Ishikawa (cell line): ENCODE data around the gene ANTXR1.

Experiments
- CEBPB ChIP-seq: IDR thresholded peaks from 2 replicates; pipeline ENCODE4 v1.6.1; 2012
- CREB1 ChIP-seq: IDR thresholded peaks from 2 replicates; pipeline ENCODE4 v1.6.1; 2012; ENCODE audit warnings: low read depth
- EGR1 ChIP-seq: IDR thresholded peaks from 2 replicates; pipeline ENCODE4 v1.6.1; 2012
- EP300 ChIP-seq: IDR thresholded peaks from 2 replicates; pipeline ENCODE4 v1.6.1; 2012; ENCODE audit warnings: borderline replicate concordance
- FOXM1 ChIP-seq: IDR thresholded peaks from 2 replicates; pipeline ENCODE4 v1.6.1; 2012; ENCODE audit warnings: low read depth, borderline replicate concordance
- NFIC ChIP-seq: IDR thresholded peaks from 2 replicates; pipeline ENCODE4 v1.6.1; 2012
- RAD21 ChIP-seq: IDR thresholded peaks from 2 replicates; pipeline ENCODE4 v1.6.1; 2012; ENCODE audit warnings: low read depth
- TAF1 ChIP-seq: IDR thresholded peaks from 2 replicates; pipeline ENCODE4 v1.6.1; 2012; ENCODE audit warnings: low read depth, mild to moderate bottlenecking
- TCF12 ChIP-seq: IDR thresholded peaks from 2 replicates; pipeline ENCODE4 v1.6.1; 2012; ENCODE audit warnings: low read depth
- TEAD4 ChIP-seq: IDR thresholded peaks from 2 replicates; pipeline ENCODE4 v1.6.1; 2012
- YY1 ChIP-seq: IDR thresholded peaks from 2 replicates; pipeline ENCODE4 v1.6.1; 2012; ENCODE audit warnings: low read depth
- ZBTB7A ChIP-seq: IDR thresholded peaks from 2 replicates; pipeline ENCODE4 v1.6.1; 2012; ENCODE audit warnings: low read depth
- TF ChIP-seq, protein P1 (sequence below): IDR thresholded peaks from 2 replicates; pipeline ENCODE4 v1.6.1; 2012
- TF ChIP-seq, protein P2 (sequence below): IDR thresholded peaks from 2 replicates; pipeline ENCODE4 v1.6.1; 2012
- TF ChIP-seq, protein P3 (sequence below): IDR thresholded peaks from 2 replicates; pipeline ENCODE4 v1.6.1; 2012; ENCODE audit warnings: low read depth, mild to moderate bottlenecking

The ANTXR1 gene

DNA sequence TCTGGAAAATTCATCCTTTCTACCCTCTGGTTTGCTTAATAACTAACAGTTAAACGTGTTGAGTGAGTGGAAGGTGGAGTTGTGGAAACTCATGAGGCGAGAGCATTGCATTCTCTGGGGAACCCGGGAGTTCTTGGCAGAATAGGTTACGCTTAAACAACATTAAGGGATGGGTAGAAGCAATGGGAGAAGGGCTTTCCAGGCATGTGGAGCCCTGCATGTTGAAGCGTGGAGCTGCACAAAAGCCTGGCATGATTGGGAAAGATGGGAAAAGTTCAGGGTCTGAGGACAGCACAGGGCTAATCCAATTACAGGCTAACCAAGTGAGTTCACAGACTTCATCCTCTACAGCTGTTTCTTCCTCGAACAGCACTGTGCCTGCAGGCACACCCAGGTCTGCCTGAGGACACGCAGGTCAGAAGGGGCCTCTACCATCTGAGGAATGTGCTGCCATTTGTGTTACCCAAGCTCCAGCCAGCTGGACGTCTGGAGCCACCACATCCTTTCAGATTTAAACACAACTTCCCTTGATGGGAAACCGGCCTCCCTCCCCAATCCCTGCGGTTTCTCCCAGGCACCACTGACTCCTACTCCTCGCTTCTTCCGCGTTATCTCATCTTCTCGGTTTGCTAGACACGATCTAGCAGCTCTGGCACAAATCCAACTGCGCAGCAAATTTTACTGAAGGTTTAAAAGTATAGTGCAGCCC is 164.2 kb downstream of the ANTXR1 start:
- TF ChIP-seq ZBTB7A (no peak), CREB1 (no peak), FOXM1 (no peak), YY1 (no peak), TAF1 (no peak), NFIC (no peak), RAD21 (no peak), CEBPB (no peak), TCF12 (no peak), EGR1 (no peak), EP300 (no peak), TEAD4 (no peak)
- TF ChIP-seq, protein P1, sequence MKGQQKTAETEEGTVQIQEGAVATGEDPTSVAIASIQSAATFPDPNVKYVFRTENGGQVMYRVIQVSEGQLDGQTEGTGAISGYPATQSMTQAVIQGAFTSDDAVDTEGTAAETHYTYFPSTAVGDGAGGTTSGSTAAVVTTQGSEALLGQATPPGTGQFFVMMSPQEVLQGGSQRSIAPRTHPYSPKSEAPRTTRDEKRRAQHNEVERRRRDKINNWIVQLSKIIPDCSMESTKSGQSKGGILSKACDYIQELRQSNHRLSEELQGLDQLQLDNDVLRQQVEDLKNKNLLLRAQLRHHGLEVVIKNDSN, result no peak
- TF ChIP-seq, protein P2, sequence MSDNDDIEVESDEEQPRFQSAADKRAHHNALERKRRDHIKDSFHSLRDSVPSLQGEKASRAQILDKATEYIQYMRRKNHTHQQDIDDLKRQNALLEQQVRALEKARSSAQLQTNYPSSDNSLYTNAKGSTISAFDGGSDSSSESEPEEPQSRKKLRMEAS, result no peak
- TF ChIP-seq, protein P3, sequence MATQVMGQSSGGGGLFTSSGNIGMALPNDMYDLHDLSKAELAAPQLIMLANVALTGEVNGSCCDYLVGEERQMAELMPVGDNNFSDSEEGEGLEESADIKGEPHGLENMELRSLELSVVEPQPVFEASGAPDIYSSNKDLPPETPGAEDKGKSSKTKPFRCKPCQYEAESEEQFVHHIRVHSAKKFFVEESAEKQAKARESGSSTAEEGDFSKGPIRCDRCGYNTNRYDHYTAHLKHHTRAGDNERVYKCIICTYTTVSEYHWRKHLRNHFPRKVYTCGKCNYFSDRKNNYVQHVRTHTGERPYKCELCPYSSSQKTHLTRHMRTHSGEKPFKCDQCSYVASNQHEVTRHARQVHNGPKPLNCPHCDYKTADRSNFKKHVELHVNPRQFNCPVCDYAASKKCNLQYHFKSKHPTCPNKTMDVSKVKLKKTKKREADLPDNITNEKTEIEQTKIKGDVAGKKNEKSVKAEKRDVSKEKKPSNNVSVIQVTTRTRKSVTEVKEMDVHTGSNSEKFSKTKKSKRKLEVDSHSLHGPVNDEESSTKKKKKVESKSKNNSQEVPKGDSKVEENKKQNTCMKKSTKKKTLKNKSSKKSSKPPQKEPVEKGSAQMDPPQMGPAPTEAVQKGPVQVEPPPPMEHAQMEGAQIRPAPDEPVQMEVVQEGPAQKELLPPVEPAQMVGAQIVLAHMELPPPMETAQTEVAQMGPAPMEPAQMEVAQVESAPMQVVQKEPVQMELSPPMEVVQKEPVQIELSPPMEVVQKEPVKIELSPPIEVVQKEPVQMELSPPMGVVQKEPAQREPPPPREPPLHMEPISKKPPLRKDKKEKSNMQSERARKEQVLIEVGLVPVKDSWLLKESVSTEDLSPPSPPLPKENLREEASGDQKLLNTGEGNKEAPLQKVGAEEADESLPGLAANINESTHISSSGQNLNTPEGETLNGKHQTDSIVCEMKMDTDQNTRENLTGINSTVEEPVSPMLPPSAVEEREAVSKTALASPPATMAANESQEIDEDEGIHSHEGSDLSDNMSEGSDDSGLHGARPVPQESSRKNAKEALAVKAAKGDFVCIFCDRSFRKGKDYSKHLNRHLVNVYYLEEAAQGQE, result no peak

- TF ChIP-seq TCF12, result peak; percentile 40; the same call in 1 of the 2 replicates
- TF ChIP-seq TAF1, result peak; percentile 56
- peak; percentile 24; the same call in 1 of the 2 replicates for TF ChIP-seq TEAD4
- no peak for TF ChIP-seq EGR1
- no peak for TF ChIP-seq RAD21
- TF ChIP-seq FOXM1, result no peak
- TF ChIP-seq YY1, result no peak
- no peak for TF ChIP-seq CREB1
- peak; percentile 96 for TF ChIP-seq CEBPB
- TF ChIP-seq, protein P3, result no peak
- TF ChIP-seq EP300, result no peak; the same call in 1 of the 2 replicates
- TF ChIP-seq ZBTB7A, result no peak
- TF ChIP-seq, protein P2, result peak; percentile 89
- TF ChIP-seq NFIC, result no peak
- TF ChIP-seq, protein P1, result no peak
These were observed 165.0 kb downstream of the ANTXR1 start for GRCh38 chr2:69177785-69178636.

- no peak for TF ChIP-seq TAF1
- no peak for TF ChIP-seq YY1
- TF ChIP-seq, protein P1, result no peak
- TF ChIP-seq TCF12, result no peak
- TF ChIP-seq, protein P3, result no peak
- TF ChIP-seq TEAD4, result no peak
- TF ChIP-seq CREB1, result no peak
- TF ChIP-seq NFIC, result no peak
- TF ChIP-seq EP300, result no peak
- TF ChIP-seq, protein P2, result no peak
- no peak for TF ChIP-seq ZBTB7A
- TF ChIP-seq EGR1, result no peak
- TF ChIP-seq CEBPB, result no peak
- no peak for TF ChIP-seq RAD21
- TF ChIP-seq FOXM1, result no peak
These were observed 165.8 kb downstream of the ANTXR1 start for GRCh38 chr2:69178756-69179155.
